DND-41 (cell line): ENCODE measurements around the gene MROH2A.

Experiments
- ATAC-seq: fragments of 200-7000 bp; cut with Tn5 transposase; 3 replicates; pipeline ENCODE4 v1.9.1; 2021; ENCODE audit warnings: low read depth; ENCODE audit not compliant: insufficient read depth
- DNase-seq: peaks from one replicate; pipeline ENCODE4 v3.0.0-alpha.2; 2020
- H2AFZ ChIP-seq: 2 replicates; pipeline ENCODE4 v1.6.0; 2012; ENCODE audit warnings: low read depth, low read length
- H3K27ac ChIP-seq: 2 replicates; pipeline ENCODE4 v1.5.1; 2012; ENCODE audit warnings: low read length, inconsistent platforms
- H3K27me3 ChIP-seq: fragments of 200-600 bp; sonication (generic); 2 replicates; pipeline ENCODE4 v1.6.0; 2012; ENCODE audit warnings: low read length, mild to moderate bottlenecking, inconsistent platforms; ENCODE audit not compliant: insufficient read depth, poor library complexity
- H3K36me3 ChIP-seq: 2 replicates; pipeline ENCODE4 v1.5.1; 2012; ENCODE audit warnings: low read length, inconsistent platforms; ENCODE audit not compliant: insufficient read depth
- H3K4me1 ChIP-seq: 2 replicates; pipeline ENCODE4 v1.5.1; 2012; ENCODE audit warnings: mild to moderate bottlenecking, low read length; ENCODE audit not compliant: insufficient read depth
- H3K4me2 ChIP-seq: 2 replicates; pipeline ENCODE4 v1.6.0; 2012; ENCODE audit warnings: mild to moderate bottlenecking, moderate library complexity, low read length, inconsistent platforms; ENCODE audit not compliant: insufficient read depth
- H3K4me3 ChIP-seq, 2 experiments: fragments of 200-600 bp in 1 of 2; shearing (Covaris generic) in 1 of 2; 2 replicates each; pipeline ENCODE4 v1.5.1; 2012 to 2016; ENCODE audit warnings: inconsistent platforms in 2 of 2, low read length in 2 of 2, mild to moderate bottlenecking in 2 of 2, low read depth in 1 of 2, moderate library complexity in 1 of 2
- H3K79me2 ChIP-seq: 2 replicates; pipeline ENCODE4 v1.6.0; 2012; ENCODE audit warnings: low read length, inconsistent platforms; ENCODE audit not compliant: insufficient read depth
- H3K9ac ChIP-seq: 2 replicates; pipeline ENCODE4 v1.6.0; 2012; ENCODE audit warnings: low read depth, mild to moderate bottlenecking, inconsistent platforms, low read length, moderate library complexity
- H3K9me3 ChIP-seq: 2 replicates; pipeline ENCODE4 v1.5.1; 2012; ENCODE audit warnings: low read length, moderate library complexity, mild to moderate bottlenecking, inconsistent platforms; ENCODE audit not compliant: insufficient read depth, severe bottlenecking
- H4K20me1 ChIP-seq: 2 replicates; pipeline ENCODE4 v1.6.0; 2012; ENCODE audit warnings: low read length; ENCODE audit not compliant: insufficient read depth
- EZH2 ChIP-seq: IDR thresholded peaks from 3 replicates; pipeline ENCODE4 v1.6.1; 2012; ENCODE audit warnings: borderline replicate concordance, low read depth, mild to moderate bottlenecking, moderate library complexity, low read length, inconsistent platforms; ENCODE audit not compliant: severe bottlenecking
- TF ChIP-seq, protein P1 (sequence below): IDR thresholded peaks from 2 replicates; pipeline ENCODE4 v1.5.1; 2012; ENCODE audit warnings: borderline replicate concordance, low read length, moderate library complexity, mild to moderate bottlenecking; ENCODE audit not compliant: poor library complexity, severe bottlenecking; ENCODE audit errors: extremely low read depth

Gene MROH2A

DNA sequence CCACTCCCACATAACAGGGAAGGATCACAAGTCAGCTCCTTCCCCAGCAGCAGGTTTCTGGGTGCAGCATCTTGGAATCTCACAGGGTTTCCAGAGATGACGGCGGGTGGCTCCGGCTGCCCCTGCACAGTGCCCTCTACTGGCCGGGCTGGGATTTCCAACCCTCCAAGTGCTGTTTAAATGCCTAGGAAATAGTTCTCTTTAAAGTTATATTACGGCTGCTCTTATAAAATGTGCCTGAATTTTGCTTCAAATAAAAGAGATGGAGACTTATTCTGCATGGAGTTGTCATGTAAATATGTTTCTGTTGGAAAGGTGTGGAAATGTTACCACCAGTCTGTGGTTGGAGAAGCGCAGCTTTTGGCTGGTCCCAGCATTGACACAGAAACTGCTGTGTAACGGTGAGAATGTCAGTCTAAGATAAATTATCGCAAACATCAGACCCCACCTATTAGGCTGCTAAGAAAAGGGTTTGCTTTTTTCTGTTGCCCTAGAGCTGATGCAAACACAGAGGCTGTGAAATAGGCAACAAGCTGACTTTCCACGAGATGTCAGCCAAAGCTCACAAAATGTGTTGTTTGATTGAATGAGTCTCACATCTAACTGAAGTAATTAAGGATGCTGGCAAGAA is 79.5 kb downstream of the MROH2A start:
- H3K27ac ChIP-seq, result no peak overlapping the region
- TF ChIP-seq EZH2, result no peak
- TF ChIP-seq, protein P1, sequence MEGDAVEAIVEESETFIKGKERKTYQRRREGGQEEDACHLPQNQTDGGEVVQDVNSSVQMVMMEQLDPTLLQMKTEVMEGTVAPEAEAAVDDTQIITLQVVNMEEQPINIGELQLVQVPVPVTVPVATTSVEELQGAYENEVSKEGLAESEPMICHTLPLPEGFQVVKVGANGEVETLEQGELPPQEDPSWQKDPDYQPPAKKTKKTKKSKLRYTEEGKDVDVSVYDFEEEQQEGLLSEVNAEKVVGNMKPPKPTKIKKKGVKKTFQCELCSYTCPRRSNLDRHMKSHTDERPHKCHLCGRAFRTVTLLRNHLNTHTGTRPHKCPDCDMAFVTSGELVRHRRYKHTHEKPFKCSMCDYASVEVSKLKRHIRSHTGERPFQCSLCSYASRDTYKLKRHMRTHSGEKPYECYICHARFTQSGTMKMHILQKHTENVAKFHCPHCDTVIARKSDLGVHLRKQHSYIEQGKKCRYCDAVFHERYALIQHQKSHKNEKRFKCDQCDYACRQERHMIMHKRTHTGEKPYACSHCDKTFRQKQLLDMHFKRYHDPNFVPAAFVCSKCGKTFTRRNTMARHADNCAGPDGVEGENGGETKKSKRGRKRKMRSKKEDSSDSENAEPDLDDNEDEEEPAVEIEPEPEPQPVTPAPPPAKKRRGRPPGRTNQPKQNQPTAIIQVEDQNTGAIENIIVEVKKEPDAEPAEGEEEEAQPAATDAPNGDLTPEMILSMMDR, result peak; percentile 78
- ATAC-seq, result no peak
- peaks cover 12% of the 10 kb centered on the region for H3K27me3 ChIP-seq
- no peak overlapping the region for H2AFZ ChIP-seq
- peaks cover 16% of the 10 kb centered on the region for H3K36me3 ChIP-seq
- DNase-seq, result peak; percentile 57
- H3K4me2 ChIP-seq, result no peak overlapping the region
- H3K9me3 ChIP-seq, result no peaks in the 10 kb centered on the region
- peaks cover 9% of the 10 kb centered on the region; the same call in 1 of the 2 replicates for H4K20me1 ChIP-seq
- no peak overlapping the region for H3K9ac ChIP-seq
- H3K4me1 ChIP-seq, result peaks cover 21% of the 10 kb centered on the region
- H3K4me3 ChIP-seq, result no peak overlapping the region
- peaks cover 26% of the 10 kb centered on the region for H3K79me2 ChIP-seq

DNA sequence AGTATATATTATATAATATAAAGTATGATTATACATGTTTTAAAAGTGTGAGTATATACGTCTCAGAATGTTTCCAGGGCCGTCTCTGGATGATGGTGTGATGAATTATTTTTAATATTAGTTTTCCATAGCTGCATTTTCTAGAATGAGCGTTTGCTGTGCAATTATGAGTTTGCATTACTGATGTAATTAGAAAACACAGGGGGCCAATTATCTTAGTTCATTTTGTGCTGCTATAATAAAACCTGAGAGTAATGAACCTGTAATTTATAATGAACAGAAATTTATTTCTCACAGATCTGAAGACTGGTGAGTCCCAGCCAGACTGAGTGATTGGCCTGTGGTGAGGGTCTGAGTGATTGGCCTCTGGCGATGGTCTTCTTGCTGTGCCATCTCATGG is 80.2 kb downstream of the MROH2A start:
- Histone ChIP-seq H3K9ac (no peak overlapping the region), H3K9me3 (no peaks in the 10 kb centered on the region), H3K4me2 (no peak overlapping the region), H3K4me1 (peaks cover 14% of the 10 kb centered on the region), H3K4me3 (no peak overlapping the region), H3K79me2 (peaks cover 19% of the 10 kb centered on the region), H3K36me3 (peaks cover 9% of the 10 kb centered on the region), H3K27me3 (peaks cover 12% of the 10 kb centered on the region), H2AFZ (no peak overlapping the region), H4K20me1 (peaks cover 3% of the 10 kb centered on the region; the same call in 1 of the 2 replicates), H3K27ac (no peak overlapping the region)
- ATAC-seq (no peak), DNase-seq (no peak)
- TF ChIP-seq EZH2, result no peak
- TF ChIP-seq, protein P1, result no peak

DNA sequence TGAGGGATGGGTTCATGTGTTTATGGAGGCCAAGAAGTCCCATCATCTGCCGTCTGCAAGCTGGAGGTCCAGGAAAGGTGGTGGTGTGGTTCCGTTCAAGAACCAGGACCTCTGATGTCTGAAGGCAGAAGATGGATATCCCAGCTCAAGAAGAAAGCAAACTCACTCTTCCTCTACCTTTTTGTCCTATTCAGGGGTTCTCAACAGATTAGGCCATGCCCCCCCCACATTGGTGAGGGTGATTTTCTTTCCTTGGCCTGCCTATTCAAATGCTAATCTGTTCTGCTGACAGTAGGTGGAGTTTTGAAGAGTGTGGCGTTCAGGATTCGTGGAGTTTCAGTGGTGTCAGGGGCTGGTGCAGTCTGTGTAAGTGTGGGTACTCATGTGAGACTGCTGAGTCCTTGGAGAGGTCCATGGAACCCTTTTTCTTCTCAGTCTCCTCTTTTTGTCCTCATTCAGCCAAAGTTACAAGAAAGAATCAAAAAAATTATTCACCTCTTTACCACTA is 84.2 kb downstream of the MROH2A start:
- peaks cover 23% of the 10 kb centered on the region for H3K27me3 ChIP-seq
- no peak overlapping the region for H3K27ac ChIP-seq
- no peaks in the 10 kb centered on the region for H4K20me1 ChIP-seq
- ATAC-seq (no peak), DNase-seq (no peak)
- no peak overlapping the region for H3K9ac ChIP-seq
- H2AFZ ChIP-seq, result no peak overlapping the region
- no peaks in the 10 kb centered on the region for H3K36me3 ChIP-seq
- no peaks in the 10 kb centered on the region for H3K9me3 ChIP-seq
- TF ChIP-seq EZH2, result no peak
- TF ChIP-seq, protein P1, result no peak
- no peaks in the 10 kb centered on the region for H3K4me1 ChIP-seq
- H3K4me3 ChIP-seq, result no peak overlapping the region
- H3K79me2 ChIP-seq, result no peaks in the 10 kb centered on the region
- no peak overlapping the region for H3K4me2 ChIP-seq

DNA sequence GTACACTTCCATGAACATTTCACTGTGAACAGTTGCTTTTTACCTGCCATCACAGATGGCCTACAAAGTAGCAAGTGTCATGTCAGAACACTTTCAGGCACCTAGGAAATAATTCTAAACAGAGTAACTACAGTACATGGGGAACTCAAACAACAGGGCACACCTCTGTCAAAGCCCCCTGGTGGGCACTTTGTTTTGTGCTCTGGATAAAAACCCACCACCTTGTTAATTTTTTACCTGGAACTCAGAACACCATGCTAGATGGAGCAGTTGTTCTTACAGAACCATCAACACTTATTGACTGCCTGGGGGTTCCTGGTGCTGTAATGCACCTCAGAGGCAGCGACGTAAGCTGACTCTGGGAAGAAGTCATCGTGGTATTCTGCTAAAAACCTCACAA is 87.7 kb downstream of the MROH2A start:
- H2AFZ ChIP-seq, result no peak overlapping the region
- no peaks in the 10 kb centered on the region for H3K36me3 ChIP-seq
- H3K4me2 ChIP-seq, result no peak overlapping the region
- ATAC-seq, result peak; percentile 68
- no peak overlapping the region for H3K27ac ChIP-seq
- TF ChIP-seq, protein P1, result peak; percentile 58
- TF ChIP-seq EZH2, result no peak
- peaks cover 7% of the 10 kb centered on the region for H3K9me3 ChIP-seq
- no peak overlapping the region for H3K4me3 ChIP-seq
- H4K20me1 ChIP-seq, result no peaks in the 10 kb centered on the region
- H3K4me1 ChIP-seq, result no peaks in the 10 kb centered on the region
- H3K9ac ChIP-seq, result no peak overlapping the region
- no peaks in the 10 kb centered on the region for H3K79me2 ChIP-seq
- peak; percentile 33 for DNase-seq
- peaks cover 27% of the 10 kb centered on the region for H3K27me3 ChIP-seq
